BE2C (cell line): Measurements from ENCODE around the gene LDLRAD4.

Experiments
- DNase-seq: peaks from one replicate; pipeline ENCODE4 v3.0.0-alpha.2; 2020
- H3K27me3 ChIP-seq: fragments of 250-450 bp; sonication (Bioruptor Pico); 2 replicates; pipeline ENCODE4 v1.5.1; 2020; ENCODE audit warnings: mild to moderate bottlenecking
- H3K36me3 ChIP-seq: fragments of 250-450 bp; sonication (Bioruptor Pico); 2 replicates; pipeline ENCODE4 v1.5.1; 2020; ENCODE audit warnings: mild to moderate bottlenecking
- H3K4me1 ChIP-seq: fragments of 250-450 bp; sonication (Bioruptor Pico); 2 replicates; pipeline ENCODE4 v1.5.1; 2020
- H3K4me3 ChIP-seq: 2 replicates; pipeline ENCODE4 v1.5.1; 2011; ENCODE audit warnings: low read depth, low read length
- H3K9me3 ChIP-seq: fragments of 250-450 bp; sonication (Bioruptor Pico); 2 replicates; pipeline ENCODE4 v1.5.1; 2020
- CTCF ChIP-seq: IDR thresholded peaks from 2 replicates; pipeline ENCODE4 v1.5.1; 2012; ENCODE audit warnings: mild to moderate bottlenecking, low read depth, low read length

LDLRAD4 gene

GRCh38 chr18:13543811-13544732 lies 325.5 kb downstream of the LDLRAD4 start:
- no peaks in the 10 kb centered on the region for H3K27me3 ChIP-seq
- no peaks in the 10 kb centered on the region for H3K4me1 ChIP-seq
- no peak overlapping the region for H3K4me3 ChIP-seq
- no peak for DNase-seq
- H3K36me3 ChIP-seq = no peaks in the 10 kb centered on the region
- no peak for TF ChIP-seq CTCF
- H3K9me3 ChIP-seq = no peaks in the 10 kb centered on the region

GRCh38 chr18:13544953-13545352 lies 326.4 kb downstream of the LDLRAD4 start:
- no peak for DNase-seq
- Histone ChIP-seq H3K4me3 (no peak overlapping the region), H3K27me3 (no peaks in the 10 kb centered on the region)

GRCh38 chr18:13545514-13545913 lies 327.0 kb downstream of the LDLRAD4 start:
- Histone ChIP-seq H3K4me3 (no peak overlapping the region), H3K27me3 (no peaks in the 10 kb centered on the region), H3K36me3 (no peaks in the 10 kb centered on the region), H3K9me3 (no peaks in the 10 kb centered on the region), H3K4me1 (no peaks in the 10 kb centered on the region)
- no peak for TF ChIP-seq CTCF
- DNase-seq = no peak

More at GRCh38 chr18:13544953-13545352, 326.4 kb downstream of the LDLRAD4 start:
- TF ChIP-seq CTCF = no peak
- Histone ChIP-seq H3K9me3 (no peaks in the 10 kb centered on the region), H3K4me1 (no peaks in the 10 kb centered on the region), H3K36me3 (no peaks in the 10 kb centered on the region)

- TF ChIP-seq CTCF = no peak
- DNase-seq = no peak
- Histone ChIP-seq H3K27me3 (no peaks in the 10 kb centered on the region), H3K4me1 (no peaks in the 10 kb centered on the region), H3K4me3 (no peak overlapping the region), H3K9me3 (no peaks in the 10 kb centered on the region), H3K36me3 (no peaks in the 10 kb centered on the region)
These were observed 327.4 kb downstream of the LDLRAD4 start for GRCh38 chr18:13545955-13546354.

- TF ChIP-seq CTCF = no peak
- H3K4me3 ChIP-seq = no peak overlapping the region
- no peaks in the 10 kb centered on the region for H3K27me3 ChIP-seq
- H3K36me3 ChIP-seq = no peaks in the 10 kb centered on the region
- no peaks in the 10 kb centered on the region for H3K9me3 ChIP-seq
- DNase-seq = no peak
- no peaks in the 10 kb centered on the region for H3K4me1 ChIP-seq
These were observed 328.1 kb downstream of the LDLRAD4 start for GRCh38 chr18:13546638-13547037.

- no peak for DNase-seq
- no peak for TF ChIP-seq CTCF
- H3K4me3 ChIP-seq = no peak overlapping the region
- H3K36me3 ChIP-seq = no peaks in the 10 kb centered on the region
- H3K4me1 ChIP-seq = no peaks in the 10 kb centered on the region
- H3K9me3 ChIP-seq = no peaks in the 10 kb centered on the region
- no peaks in the 10 kb centered on the region for H3K27me3 ChIP-seq
These were observed 328.8 kb downstream of the LDLRAD4 start for GRCh38 chr18:13547347-13547746.
